Astrocyte of the cerebellum (primary cell): ENCODE results near the gene SPR.

Experiments used
- DNase-seq: peaks from one replicate; pipeline ENCODE4 v3.0.0-alpha.2; 2011; ENCODE audit warnings: low read depth
- H3K4me3 ChIP-seq: 2 replicates; pipeline ENCODE4 v1.5.1; 2011; ENCODE audit warnings: mild to moderate bottlenecking, low read depth, low read length, moderate library complexity
- in situ Hi-C: cut with HindIII; loops from 2 replicates; pipeline ENCODE4 v1.10.0; 2017; ENCODE audit warnings: low sequenced_read_pairs
- TF ChIP-seq, protein P1 (sequence below): IDR thresholded peaks from 2 replicates; pipeline ENCODE4 v1.5.1; 2012; ENCODE audit warnings: low read length, low read depth, moderate library complexity, mild to moderate bottlenecking; ENCODE audit errors: missing control alignments

SPR gene

DNA sequence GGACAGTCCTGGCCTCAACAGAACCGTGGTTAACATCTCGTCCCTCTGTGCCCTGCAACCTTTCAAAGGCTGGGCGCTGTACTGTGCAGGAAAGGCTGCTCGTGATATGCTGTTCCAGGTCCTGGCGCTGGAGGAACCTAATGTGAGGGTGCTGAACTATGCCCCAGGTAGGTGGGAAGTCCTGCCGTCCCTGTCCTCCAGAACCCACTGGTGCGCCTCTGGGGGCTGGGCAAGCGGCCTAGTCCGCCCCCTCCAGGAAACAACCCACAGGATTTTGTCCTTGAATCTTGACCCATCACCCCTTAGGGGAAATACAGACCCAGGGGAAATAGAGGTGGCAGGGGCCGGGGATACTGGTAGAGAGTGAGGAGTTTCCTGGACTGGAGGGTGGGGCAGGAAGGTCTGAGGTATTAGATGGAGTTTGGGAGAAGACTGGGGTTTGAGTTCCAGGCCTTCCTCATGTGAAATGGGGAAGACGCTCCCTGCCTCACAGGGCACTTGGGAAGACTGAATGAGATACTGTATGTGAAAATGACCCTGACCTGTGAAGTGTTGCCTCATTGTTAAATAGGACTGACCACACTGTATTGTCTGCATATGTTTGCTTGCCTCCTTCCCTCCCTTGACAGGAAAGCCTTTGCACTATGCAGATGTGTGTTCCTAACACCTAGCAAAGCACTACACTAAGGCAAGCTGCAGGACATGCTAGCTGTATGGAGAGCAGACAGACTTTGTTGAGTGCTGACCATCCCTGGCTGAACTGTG lies 1.4 kb downstream of the SPR start:
- H3K4me3 ChIP-seq, result no peak overlapping the region
- TF ChIP-seq, protein P1, sequence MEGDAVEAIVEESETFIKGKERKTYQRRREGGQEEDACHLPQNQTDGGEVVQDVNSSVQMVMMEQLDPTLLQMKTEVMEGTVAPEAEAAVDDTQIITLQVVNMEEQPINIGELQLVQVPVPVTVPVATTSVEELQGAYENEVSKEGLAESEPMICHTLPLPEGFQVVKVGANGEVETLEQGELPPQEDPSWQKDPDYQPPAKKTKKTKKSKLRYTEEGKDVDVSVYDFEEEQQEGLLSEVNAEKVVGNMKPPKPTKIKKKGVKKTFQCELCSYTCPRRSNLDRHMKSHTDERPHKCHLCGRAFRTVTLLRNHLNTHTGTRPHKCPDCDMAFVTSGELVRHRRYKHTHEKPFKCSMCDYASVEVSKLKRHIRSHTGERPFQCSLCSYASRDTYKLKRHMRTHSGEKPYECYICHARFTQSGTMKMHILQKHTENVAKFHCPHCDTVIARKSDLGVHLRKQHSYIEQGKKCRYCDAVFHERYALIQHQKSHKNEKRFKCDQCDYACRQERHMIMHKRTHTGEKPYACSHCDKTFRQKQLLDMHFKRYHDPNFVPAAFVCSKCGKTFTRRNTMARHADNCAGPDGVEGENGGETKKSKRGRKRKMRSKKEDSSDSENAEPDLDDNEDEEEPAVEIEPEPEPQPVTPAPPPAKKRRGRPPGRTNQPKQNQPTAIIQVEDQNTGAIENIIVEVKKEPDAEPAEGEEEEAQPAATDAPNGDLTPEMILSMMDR, result no peak
- DNase-seq, result no peak
- in situ Hi-C loops, result no loop called here

GRCh38 chr2:72889991-72890390 lies 2.8 kb downstream of the SPR start:
- H3K4me3 ChIP-seq, result no peak overlapping the region
- in situ Hi-C loops, result no loop called here
- no peak for DNase-seq
- TF ChIP-seq, protein P1, result no peak

GRCh38 chr2:72891091-72891818 lies 4.0 kb downstream of the SPR start:
- DNase-seq, result no peak
- in situ Hi-C loops, result no loop called here
- TF ChIP-seq, protein P1, result no peak
- H3K4me3 ChIP-seq, result no peak overlapping the region

DNA sequence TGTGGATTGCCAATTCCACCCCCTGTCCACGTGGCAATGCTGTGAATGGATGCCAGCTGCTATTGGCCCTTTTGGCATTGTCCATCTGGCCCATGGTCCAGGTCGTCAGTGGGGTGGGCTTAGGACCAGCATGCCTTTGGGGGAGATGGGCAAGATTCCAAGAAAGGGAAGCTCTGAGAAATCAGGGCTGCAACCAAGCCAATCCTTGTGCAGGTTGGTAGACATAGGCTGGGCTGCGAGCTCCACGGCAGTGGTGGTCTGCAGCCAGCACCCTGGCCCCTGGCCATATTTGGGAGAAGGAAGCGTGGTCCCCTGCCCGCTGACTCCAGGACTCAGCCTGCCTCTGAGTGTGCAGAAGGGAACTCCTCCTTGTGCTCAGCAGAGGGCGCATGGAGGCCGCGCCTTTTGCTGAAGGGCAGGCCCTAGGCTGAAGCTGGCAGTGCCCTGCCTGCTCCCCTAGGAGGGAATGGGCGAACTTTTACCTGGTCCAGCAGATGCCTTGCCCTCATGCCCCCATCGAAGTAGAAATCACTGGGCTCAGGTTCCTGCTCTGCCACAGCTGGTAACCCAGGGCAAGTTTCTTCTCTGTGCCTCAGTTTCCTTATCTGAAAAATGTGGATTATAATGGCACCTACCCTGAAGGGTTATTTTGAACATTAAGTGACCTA lies 5.4 kb downstream of the SPR start:
- TF ChIP-seq, protein P1, result peak; percentile 85

DNA sequence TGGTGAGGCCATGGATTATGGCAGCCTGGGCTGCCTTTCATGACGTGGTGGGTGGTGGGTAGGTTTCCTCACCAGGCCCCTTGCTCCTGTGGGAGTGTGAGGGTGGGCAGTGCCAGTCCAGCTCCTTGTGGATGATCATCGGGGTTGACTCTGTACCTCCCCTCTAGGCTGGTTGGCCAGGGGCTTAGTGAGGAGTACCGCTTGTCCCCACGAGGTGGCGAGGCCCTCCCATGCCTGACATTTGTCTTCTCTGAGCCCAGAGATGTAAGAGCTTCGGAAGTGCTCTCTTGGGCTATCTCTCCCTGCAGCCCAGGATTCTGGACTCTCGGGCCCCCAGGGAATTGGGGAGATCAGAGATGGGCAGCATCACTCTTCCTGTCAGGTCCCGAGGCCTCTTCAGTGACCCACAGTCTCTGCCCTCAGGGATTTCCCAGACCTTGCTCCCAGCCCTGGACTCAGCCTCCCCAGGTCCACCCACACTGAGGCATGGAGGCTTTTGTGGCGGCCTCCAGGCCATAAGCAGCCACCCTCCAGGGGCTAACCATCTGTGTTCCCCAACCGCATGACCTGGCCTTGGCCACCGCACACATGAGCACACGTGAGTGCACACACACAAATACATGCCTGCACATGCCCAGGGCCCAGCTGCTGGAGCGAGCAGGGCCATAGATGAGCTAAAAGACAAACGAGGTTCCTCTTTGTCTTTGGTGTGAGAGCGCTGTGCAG lies 6.5 kb downstream of the SPR start:
- peak; percentile 48 for DNase-seq
- H3K4me3 ChIP-seq, result no peak overlapping the region
- in situ Hi-C loops, result no loop called here
- TF ChIP-seq, protein P1, result peak; percentile 87

More for the DNA sequence above, 5.4 kb downstream of the SPR start:
- DNase-seq, result peak; percentile 62
- no peak overlapping the region for H3K4me3 ChIP-seq
- in situ Hi-C loops, result no loop called here

DNA sequence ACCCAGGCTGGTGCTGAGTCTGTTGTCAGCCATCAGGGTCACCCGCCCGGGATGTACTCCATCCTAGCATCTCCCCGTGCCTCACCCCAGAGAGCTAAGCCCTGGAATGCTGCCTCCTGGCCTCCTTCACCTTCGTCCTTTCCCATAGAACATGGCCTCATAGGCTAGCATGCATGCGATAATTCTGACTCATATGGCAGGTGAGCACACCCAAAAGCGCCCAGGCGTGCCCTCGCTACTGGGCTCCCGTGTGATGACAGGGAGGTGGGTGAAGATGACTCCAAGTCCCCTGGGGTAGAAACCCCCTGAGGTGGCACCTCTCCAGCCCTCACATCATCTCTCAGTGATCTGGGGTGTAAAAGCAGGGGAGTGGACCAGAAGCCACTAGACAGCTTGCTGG lies 7.3 kb downstream of the SPR start:
- in situ Hi-C loops, result no loop called here

More for the DNA sequence above, 7.3 kb downstream of the SPR start:
- DNase-seq, result no peak
- TF ChIP-seq, protein P1, result no peak
- H3K4me3 ChIP-seq, result no peak overlapping the region
